SK-N-SH (cell line): ENCODE data around the gene GNAI3. TPM values are rescaled to one million over a fixed set of nuclear protein-coding genes. Genes with fewer than 3 reads are reported as not detected.

Experiments used
- CTCF ChIA-PET: fragments of 300-600, 350-600 bp; formaldehyde crosslinking; extraction: SDS; loops from one replicate; lab custom pipeline; 2021; lab: Yijun Ruan, JAX
- POLR2A ChIA-PET: fragments of 350-600 bp; sonication (Branson Sonifier 250); formaldehyde crosslinking; extraction: SDS; loops from one replicate; lab custom pipeline; 2020; ENCODE audit warnings: antibody characterized with exemption, inconsistent platforms; lab: Yijun Ruan, JAX
- DNase-seq: peaks from one replicate; pipeline ENCODE4 v3.0.0; 2012
- H2AFZ ChIP-seq: fragments of 200-600 bp; sonication (generic); 2 replicates; pipeline ENCODE4 v1.8.1; 2016; ENCODE audit warnings: antibody characterized with exemption, mild to moderate bottlenecking, low read depth
- H3F3A ChIP-seq: fragments of 200-600 bp; sonication (generic); replicated peaks from 2 replicates; pipeline ENCODE3; 2016; ENCODE audit warnings: antibody characterized with exemption, mild to moderate bottlenecking; ENCODE audit not compliant: insufficient read depth
- H3K27ac ChIP-seq, 2 experiments: fragments of 200-500 bp in 1 of 2; fragments of 200-600 bp in 1 of 2; sonication (Bioruptor generic) in 1 of 2; sonication (generic), shearing (Covaris generic) in 1 of 2; 2 replicates each; pipeline versions ENCODE4 v1.5.1 to v1.6.1; 2014 to 2016; ENCODE audit warnings: low read depth in 2 of 2, inconsistent platforms in 1 of 2, low read length in 1 of 2, mild to moderate bottlenecking in 1 of 2, mixed read lengths in 1 of 2
- H3K27me3 ChIP-seq: fragments of 200-600 bp; sonication (generic), shearing (Covaris generic); 2 replicates; pipeline ENCODE4 v1.6.1; 2016; ENCODE audit warnings: mixed run types; ENCODE audit not compliant: insufficient read depth
- H3K36me3 ChIP-seq, 2 experiments: fragments of 200-500 bp in 1 of 2; fragments of 200-600 bp in 1 of 2; sonication (Bioruptor generic) in 1 of 2; sonication (generic) in 1 of 2; replicated peaks in 1 of 2; 2 replicates each; pipeline versions ENCODE3 to v1.5.1; 2014 to 2016; ENCODE audit warnings: low read length in 1 of 2, mild to moderate bottlenecking in 1 of 2; ENCODE audit not compliant: insufficient read depth in 2 of 2, control insufficient read depth in 1 of 2
- H3K4me1 ChIP-seq, 2 experiments: fragments of 200-500 bp in 1 of 2; fragments of 200-600 bp in 1 of 2; sonication (Bioruptor generic) in 1 of 2; sonication (generic), shearing (Covaris generic) in 1 of 2; 2 replicates each; pipeline versions ENCODE4 v1.5.1 to v1.6.1; 2014 to 2016; ENCODE audit warnings: low read depth in 1 of 2, low read length in 1 of 2, mixed run types in 1 of 2; ENCODE audit not compliant: insufficient read depth in 2 of 2, control insufficient read depth in 1 of 2
- H3K4me2 ChIP-seq: fragments of 200-600 bp; sonication (generic), shearing (Covaris generic); 2 replicates; pipeline ENCODE4 v1.6.1; 2017; ENCODE audit warnings: mixed run types
- H3K4me3 ChIP-seq, 2 experiments: fragments of 200-500 bp in 1 of 2; fragments of 200-600 bp in 1 of 2; sonication (Bioruptor generic) in 1 of 2; sonication (generic), shearing (Covaris generic) in 1 of 2; 2 replicates each; pipeline versions ENCODE4 v1.5.1 to v1.8.1; 2014 to 2016; ENCODE audit warnings: low read depth in 2 of 2, inconsistent platforms in 1 of 2, low read length in 1 of 2, mild to moderate bottlenecking in 1 of 2, mixed read lengths in 1 of 2, moderate library complexity in 1 of 2
- H3K79me2 ChIP-seq: fragments of 200-600 bp; sonication (generic); 2 replicates; pipeline ENCODE4 v1.8.1; 2017; ENCODE audit warnings: mild to moderate bottlenecking; ENCODE audit not compliant: insufficient read depth
- H3K9ac ChIP-seq: fragments of 200-600 bp; sonication (generic); 2 replicates; pipeline ENCODE4 v1.6.1; 2017; ENCODE audit warnings: mixed run types
- H3K9me2 ChIP-seq: fragments of 200-600 bp; sonication (generic); 2 replicates; pipeline ENCODE4 v1.6.1; 2017; ENCODE audit warnings: mixed run types
- H3K9me3 ChIP-seq: fragments of 200-600 bp; sonication (generic); 2 replicates; pipeline ENCODE4 v1.6.1; 2017; ENCODE audit warnings: mixed run types, mild to moderate bottlenecking, moderate library complexity
- H4K20me1 ChIP-seq: fragments of 200-600 bp; sonication (generic); 2 replicates; pipeline ENCODE4 v1.6.1; 2017; ENCODE audit warnings: mild to moderate bottlenecking, mixed run types; ENCODE audit not compliant: insufficient read depth
- CHD2 ChIP-seq: fragments of 150-350 bp; IDR thresholded peaks from 2 replicates; pipeline ENCODE4 v1.6.1; 2018; ENCODE audit warnings: low read length; ENCODE audit not compliant: partially characterized antibody
- CTCF ChIP-seq: fragments of 200-600 bp; sonication (generic); IDR thresholded peaks from 2 replicates; pipeline ENCODE4 v1.6.1; 2017; ENCODE audit warnings: antibody characterized with exemption, mild to moderate bottlenecking, moderate library complexity
- ELF1 ChIP-seq: IDR thresholded peaks from 2 replicates; pipeline ENCODE4 v1.4.0; 2012
- EP300 ChIP-seq, 2 experiments: IDR thresholded peaks; 2 replicates each; pipeline versions ENCODE4 v1.4.0 to v1.6.1; 2012; ENCODE audit warnings: borderline replicate concordance in 1 of 2, low read depth in 1 of 2, low read length in 1 of 2
- EZH2phosphoT487 ChIP-seq: fragments of 200-600 bp; sonication (generic); IDR thresholded peaks from 2 replicates; pipeline ENCODE4 v1.6.1; 2017; ENCODE audit warnings: low read depth, mixed run types, mild to moderate bottlenecking, antibody characterized with exemption, moderate library complexity, borderline replicate concordance
- GABPA ChIP-seq: IDR thresholded peaks from 2 replicates; pipeline ENCODE4 v1.4.0; 2012; ENCODE audit warnings: low read depth, mild to moderate bottlenecking
- IRF3 ChIP-seq: fragments of 150-350 bp; IDR thresholded peaks from 2 replicates; pipeline ENCODE4 v1.6.1; 2016; ENCODE audit warnings: mild to moderate bottlenecking, low read depth, low read length
- JUND ChIP-seq: IDR thresholded peaks from 2 replicates; pipeline ENCODE4 v1.4.0; 2012
- MEF2A ChIP-seq: IDR thresholded peaks from 2 replicates; pipeline ENCODE4 v1.4.0; 2012; ENCODE audit warnings: low read depth, borderline replicate concordance
- MXI1 ChIP-seq: IDR thresholded peaks from 2 replicates; pipeline ENCODE4 v1.6.1; 2012; ENCODE audit warnings: mild to moderate bottlenecking, low read depth, low read length, improper control_type of control experiment
- PBX3 ChIP-seq: IDR thresholded peaks from 2 replicates; pipeline ENCODE4; 2012
- RAD21 ChIP-seq: IDR thresholded peaks from 2 replicates; pipeline ENCODE4 v1.6.1; 2012; ENCODE audit warnings: mild to moderate bottlenecking, low read length
- RCOR1 ChIP-seq: fragments of 150-350 bp; IDR thresholded peaks from 2 replicates; pipeline ENCODE4 v1.6.1; 2017; ENCODE audit warnings: antibody characterized with exemption, low read length
- RFX5 ChIP-seq: IDR thresholded peaks from 2 replicates; pipeline ENCODE4 v1.6.1; 2012; ENCODE audit warnings: mild to moderate bottlenecking, improper control_type of control experiment, low read length
- SMC3 ChIP-seq: IDR thresholded peaks from 2 replicates; pipeline ENCODE4 v1.6.1; 2012; ENCODE audit warnings: low read depth, low read length, improper control_type of control experiment
- TAF1 ChIP-seq: IDR thresholded peaks from 2 replicates; pipeline ENCODE4 v1.6.1; 2012; ENCODE audit warnings: low read depth, mild to moderate bottlenecking, low read length, moderate library complexity, borderline replicate concordance
- YY1 ChIP-seq: IDR thresholded peaks from 2 replicates; pipeline ENCODE4 v1.4.0; 2012; ENCODE audit warnings: low read depth, mild to moderate bottlenecking
- WGBS: methylation state at CpG from one replicate; pipeline ENCODE4 v1.1.6; 2017; ENCODE audit warnings: low lambda C conversion rate; 5-methylcytosine and 5-hydroxymethylcytosine counted together
- polyA plus RNA-seq, 3 experiments: library from polyadenylated mRNA; depleted of rRNA; stranded (reverse); fragments of >200 nt; gene quantifications; 2 replicates each; pipeline ENCODE4 v1.2.3, GENCODE V29; 2012
- TF ChIP-seq, protein P1 (sequence below): fragments of 150-350 bp; IDR thresholded peaks from 2 replicates; pipeline ENCODE4 v1.6.1; 2017; ENCODE audit warnings: antibody characterized with exemption, low read length, low read depth, borderline replicate concordance
- TF ChIP-seq, protein P2 (sequence below): IDR thresholded peaks from 2 replicates; pipeline ENCODE4 v1.4.0; 2012; ENCODE audit warnings: low read depth

Gene GNAI3
- polyA plus RNA-seq, 1 of the 3 experiments (the other 2 are of a cell fraction), result 4.0 TPM

DNA sequence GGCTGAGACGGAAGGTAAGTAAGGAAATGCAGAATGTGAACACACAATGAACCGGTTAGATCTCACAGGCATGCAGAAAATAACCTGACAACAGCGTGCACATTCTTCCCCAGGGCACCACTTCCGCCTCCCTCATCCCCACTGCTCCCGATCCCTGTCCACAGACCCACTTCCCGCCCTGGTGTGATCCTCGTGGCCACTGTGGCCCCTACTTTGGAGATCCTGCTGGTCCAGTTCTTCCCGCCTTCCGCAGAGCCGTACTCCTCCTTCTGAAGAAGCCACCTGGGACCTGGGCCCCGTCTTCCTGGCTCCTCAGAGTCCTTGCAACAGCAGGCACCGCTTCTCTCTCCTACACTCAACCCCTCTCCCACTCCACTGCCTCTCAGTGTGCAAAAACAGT lies 106.1 kb downstream of the GNAI3 start (continued):
- no peak for TF ChIP-seq MXI1
- TF ChIP-seq, protein P1, sequence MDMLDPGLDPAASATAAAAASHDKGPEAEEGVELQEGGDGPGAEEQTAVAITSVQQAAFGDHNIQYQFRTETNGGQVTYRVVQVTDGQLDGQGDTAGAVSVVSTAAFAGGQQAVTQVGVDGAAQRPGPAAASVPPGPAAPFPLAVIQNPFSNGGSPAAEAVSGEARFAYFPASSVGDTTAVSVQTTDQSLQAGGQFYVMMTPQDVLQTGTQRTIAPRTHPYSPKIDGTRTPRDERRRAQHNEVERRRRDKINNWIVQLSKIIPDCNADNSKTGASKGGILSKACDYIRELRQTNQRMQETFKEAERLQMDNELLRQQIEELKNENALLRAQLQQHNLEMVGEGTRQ, result no peak
- TF ChIP-seq CHD2, result no peak
- TF ChIP-seq JUND, result no peak

DNA sequence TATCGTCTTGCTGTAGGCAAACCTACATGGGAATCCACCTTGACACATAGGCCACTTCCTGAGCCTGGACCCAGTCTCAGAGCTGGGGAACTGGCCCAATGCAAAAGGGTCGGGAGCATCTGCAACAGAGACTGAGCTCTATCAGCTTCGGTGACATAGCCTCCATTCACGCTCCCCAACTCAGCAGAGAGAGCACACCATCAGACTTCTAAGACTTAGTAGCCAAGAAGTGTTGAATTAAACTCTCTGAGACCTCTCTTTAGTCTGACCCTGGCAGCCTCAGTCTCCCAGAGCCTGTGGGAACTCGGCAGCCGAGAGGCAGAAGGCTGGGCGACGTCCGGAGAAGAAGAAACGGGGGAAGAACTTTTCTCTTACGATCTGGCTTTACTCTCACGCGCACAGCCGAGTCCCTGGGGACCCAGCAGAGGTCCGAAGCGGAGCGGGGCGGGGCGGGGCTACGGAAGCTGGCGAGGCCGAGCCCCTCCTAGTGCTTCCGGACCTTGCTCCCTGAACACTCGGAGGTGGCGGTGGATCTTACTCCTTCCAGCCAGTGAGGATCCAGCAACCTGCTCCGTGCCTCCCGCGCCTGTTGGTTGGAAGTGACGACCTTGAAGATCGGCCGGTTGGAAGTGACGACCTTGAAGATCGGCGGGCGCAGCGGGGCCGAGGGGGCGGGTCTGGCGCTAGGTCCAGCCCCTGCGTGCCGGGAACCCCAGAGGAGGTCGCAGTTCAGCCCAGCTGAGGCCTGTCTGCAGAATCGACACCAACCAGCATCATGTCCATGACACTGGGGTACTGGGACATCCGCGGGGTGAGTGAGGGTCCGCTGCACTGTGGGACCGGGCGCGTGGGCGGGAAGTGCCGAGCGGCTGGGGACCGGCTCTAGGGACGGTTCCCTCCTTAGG lies 107.5 kb downstream of the GNAI3 start, which contains the start of gene GSTM4:
TSS of gene GSTM4 (plus strand) at position 485 of the 905 bp plus-strand sequence. CDS start at position 776, 291 bp downstream.
- H3K4me2 ChIP-seq, result peak within 1 kb of the TSS; percentile 84
- WGBS, result 7% methylated on average over 14 of the region's 54 CpGs
- no peaks in the 10 kb centered on the region for H4K20me1 ChIP-seq
- no peaks in the 10 kb centered on the region for H3K9me2 ChIP-seq
- peaks cover 0 to 7% of the 10 kb centered on the region in 2 experiments for H3K36me3 ChIP-seq
- ChIA-PET POLR2A (interaction anchor here (0.7 to 3.3 kb wide), 2 partner anchors 16 to 108 kb away, joined by 4 to 13 read pairs; partner anchors contain the start of gene GNAI3), CTCF (interaction anchor here (0.7 to 4.0 kb wide), 16 partner anchors 10 to 507 kb away, joined by 3 to 29 read pairs (median 5); partner anchors contain the start of gene AHCYL1)
- peak; percentile 89 for DNase-seq
- no peaks in the 10 kb centered on the region for H3K9me3 ChIP-seq
- H3K79me2 ChIP-seq, result no peaks in the 10 kb centered on the region
- H3K9ac ChIP-seq, result peak within 1 kb of the TSS; percentile 68
- no peaks in the 10 kb centered on the region for H3K27me3 ChIP-seq
- peak within 1 kb of the TSS; percentile 97 for H2AFZ ChIP-seq
- peaks cover 12% of the 10 kb centered on the region in 2 experiments; a peak in 3 of 4 replicates for H3K4me1 ChIP-seq
- H3K4me3 ChIP-seq, result peak within 1 kb of the TSS; percentile 69 to 72
- TF ChIP-seq, protein P2, sequence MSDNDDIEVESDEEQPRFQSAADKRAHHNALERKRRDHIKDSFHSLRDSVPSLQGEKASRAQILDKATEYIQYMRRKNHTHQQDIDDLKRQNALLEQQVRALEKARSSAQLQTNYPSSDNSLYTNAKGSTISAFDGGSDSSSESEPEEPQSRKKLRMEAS, result peak; percentile 29
- TF ChIP-seq RFX5, result no peak
- peak; percentile 13; the same call in 1 of the 2 replicates for TF ChIP-seq MXI1
- TF ChIP-seq CTCF, result peak; percentile 20; the same call in 1 of the 2 replicates
- TF ChIP-seq RCOR1, result no peak
- no peak for TF ChIP-seq MEF2A
- 0 out of 2 replicates have a peak, but pooled peaks have one; percentile 37 for TF ChIP-seq TAF1
- no peak for TF ChIP-seq EP300 (IDR thresholded peaks at IDR 0.05; ENCODE audit: borderline replicate concordance in 1 of 2, low read depth in 1 of 2, low read length in 1 of 2)
- peak; percentile 42 for TF ChIP-seq GABPA
- peak; percentile 27; the same call in 1 of the 2 replicates for TF ChIP-seq PBX3
- TF ChIP-seq RAD21, result no peak
- TF ChIP-seq YY1, result no peak
- no peak for TF ChIP-seq EZH2phosphoT487
- TF ChIP-seq IRF3, result no peak
- peak; percentile 66; the same call in 1 of the 2 replicates for TF ChIP-seq ELF1
- TF ChIP-seq SMC3, result no peak
- no peaks in the 10 kb centered on the region for H3F3A ChIP-seq
- H3K27ac ChIP-seq, result peak within 1 kb of the TSS; percentile 41 to 83; a peak in 3 of 4 replicates
